Testis (tissue), 2 donors: Measurements from ENCODE around the gene LMAN2L.

Source experiments
- POLR2A ChIP-seq: fragments of 450-650 bp; IDR thresholded peaks from one replicate; pipeline ENCODE4 v1.6.1; 2017; ENCODE audit warnings: antibody characterized with exemption, mild to moderate bottlenecking, moderate library complexity
- TF ChIP-seq, protein P1 (sequence below), 3 experiments: fragments of 450-650 bp in 2 of 3; fragments of 200-600 bp in 1 of 3; sonication (generic) in 1 of 3; IDR thresholded peaks; one replicate each; pipeline ENCODE4 v1.5.1; 2016 to 2019; ENCODE audit warnings: antibody characterized with exemption in 3 of 3, mild to moderate bottlenecking in 2 of 3, moderate library complexity in 1 of 3

DNA sequence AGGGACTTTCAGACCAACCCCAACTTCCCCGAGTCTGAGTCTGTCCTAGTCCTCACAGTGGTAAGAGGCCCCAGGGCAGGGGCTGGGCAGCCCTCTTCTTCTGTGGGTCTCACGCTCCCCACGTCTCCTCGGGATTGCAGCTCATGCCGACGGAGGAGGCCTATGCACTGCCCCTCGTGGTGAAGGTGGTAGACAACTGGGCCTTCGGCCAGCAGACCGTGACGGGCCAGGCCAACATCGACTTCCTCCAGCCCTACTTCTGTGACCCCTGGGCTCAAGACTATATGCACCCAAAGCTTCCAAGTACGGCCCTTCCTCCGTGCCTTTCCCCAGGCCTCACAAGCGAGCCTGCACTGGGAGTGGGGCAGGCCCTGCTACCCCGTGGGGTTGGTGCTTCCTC lies 44.3 kb downstream of the LMAN2L start:
- TF ChIP-seq, protein P1, sequence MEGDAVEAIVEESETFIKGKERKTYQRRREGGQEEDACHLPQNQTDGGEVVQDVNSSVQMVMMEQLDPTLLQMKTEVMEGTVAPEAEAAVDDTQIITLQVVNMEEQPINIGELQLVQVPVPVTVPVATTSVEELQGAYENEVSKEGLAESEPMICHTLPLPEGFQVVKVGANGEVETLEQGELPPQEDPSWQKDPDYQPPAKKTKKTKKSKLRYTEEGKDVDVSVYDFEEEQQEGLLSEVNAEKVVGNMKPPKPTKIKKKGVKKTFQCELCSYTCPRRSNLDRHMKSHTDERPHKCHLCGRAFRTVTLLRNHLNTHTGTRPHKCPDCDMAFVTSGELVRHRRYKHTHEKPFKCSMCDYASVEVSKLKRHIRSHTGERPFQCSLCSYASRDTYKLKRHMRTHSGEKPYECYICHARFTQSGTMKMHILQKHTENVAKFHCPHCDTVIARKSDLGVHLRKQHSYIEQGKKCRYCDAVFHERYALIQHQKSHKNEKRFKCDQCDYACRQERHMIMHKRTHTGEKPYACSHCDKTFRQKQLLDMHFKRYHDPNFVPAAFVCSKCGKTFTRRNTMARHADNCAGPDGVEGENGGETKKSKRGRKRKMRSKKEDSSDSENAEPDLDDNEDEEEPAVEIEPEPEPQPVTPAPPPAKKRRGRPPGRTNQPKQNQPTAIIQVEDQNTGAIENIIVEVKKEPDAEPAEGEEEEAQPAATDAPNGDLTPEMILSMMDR (IDR thresholded peaks at IDR 0.05), result no peak
- TF ChIP-seq POLR2A, result no peak
